Central memory CD4-positive, alpha-beta T cell (primary cell): ENCODE results near the gene COL11A2.
A peak's percentile ranks its signal among the peaks of the same experiment; 100 is the strongest.

Experiments
- DNase-seq: peaks from one replicate; pipeline ENCODE4 v3.0.0; 2022

The COL11A2 gene

DNA sequence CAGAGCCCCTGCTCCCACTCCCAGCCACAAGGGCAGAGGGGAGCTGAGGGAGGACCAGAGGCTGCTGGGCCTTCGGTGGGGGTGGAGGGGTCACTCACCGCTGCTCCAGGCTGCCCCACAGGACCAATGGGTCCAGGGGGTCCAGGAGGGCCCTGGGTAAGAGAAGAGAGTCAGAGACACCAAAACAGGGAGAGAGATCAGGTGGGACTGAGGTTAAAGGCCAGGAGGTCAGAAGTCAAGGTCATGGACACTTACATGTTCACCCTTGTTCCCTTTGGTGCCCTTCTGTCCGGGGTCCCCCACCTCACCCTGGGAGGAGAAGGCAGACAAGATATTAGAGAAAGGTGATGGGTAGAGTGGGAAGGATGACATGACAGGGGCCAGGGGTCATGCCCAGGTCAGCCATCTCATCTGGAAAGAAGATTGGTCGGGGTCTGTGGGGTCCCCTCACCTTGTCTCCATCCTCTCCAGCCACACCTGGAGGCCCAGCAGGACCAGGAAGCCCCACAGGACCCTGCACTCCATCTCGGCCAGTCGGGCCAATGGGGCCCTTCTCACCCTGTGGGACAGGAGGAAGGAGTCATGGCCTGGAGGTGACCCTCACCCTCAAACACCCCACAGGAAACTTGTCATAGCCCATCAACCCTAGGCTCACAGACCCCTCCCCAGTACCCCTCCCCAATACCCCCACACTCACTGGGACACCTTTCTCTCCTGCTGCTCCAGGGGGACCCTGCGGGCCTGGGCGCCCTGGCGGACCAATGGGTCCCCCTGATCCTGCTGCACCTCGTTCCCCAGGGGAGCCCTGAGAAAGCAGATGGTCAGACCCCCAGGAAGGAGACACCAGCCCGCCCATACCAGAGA lies 21.0 kb downstream of the COL11A2 start:
- DNase-seq = no peak

DNA sequence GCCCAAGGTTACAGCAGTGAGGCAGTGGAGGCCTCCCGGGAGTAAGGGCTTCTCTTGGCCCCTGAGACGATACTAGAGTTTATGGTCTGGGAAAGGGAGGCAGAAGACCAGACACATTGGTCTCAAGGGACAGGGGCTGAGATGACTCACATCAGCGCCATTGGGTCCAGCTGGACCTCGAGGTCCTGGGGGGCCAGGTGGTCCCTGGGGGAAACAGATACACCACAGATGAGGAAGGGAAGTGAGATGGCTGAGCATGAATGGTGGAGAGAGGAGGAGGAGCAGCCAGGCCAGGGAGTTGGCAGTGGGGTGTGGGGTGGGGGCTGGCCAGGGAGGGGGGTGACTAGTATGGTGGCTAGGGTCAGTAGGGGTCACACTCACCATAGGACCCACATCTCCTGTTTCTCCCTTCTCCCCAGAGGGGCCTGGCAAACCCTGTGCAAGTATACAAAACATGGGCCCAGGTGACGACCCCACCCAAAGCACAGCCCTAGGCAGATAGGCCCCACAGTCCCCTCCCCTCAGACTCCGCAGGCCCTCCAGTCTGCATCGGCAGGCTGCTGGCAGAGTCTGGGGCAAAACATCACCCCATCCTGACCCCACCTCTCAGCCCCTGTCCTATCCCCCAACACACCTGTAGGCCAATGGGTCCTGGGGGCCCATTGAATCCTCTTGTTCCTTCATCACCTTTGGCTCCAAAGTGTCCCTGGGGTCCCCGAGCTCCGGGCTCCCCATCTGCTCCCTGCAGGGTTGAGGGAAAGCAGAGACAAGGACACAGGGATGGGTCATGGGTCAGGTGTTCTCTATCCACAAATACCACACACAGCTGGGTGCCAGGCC lies 21.9 kb downstream of the COL11A2 start:
- DNase-seq = no peak

DNA sequence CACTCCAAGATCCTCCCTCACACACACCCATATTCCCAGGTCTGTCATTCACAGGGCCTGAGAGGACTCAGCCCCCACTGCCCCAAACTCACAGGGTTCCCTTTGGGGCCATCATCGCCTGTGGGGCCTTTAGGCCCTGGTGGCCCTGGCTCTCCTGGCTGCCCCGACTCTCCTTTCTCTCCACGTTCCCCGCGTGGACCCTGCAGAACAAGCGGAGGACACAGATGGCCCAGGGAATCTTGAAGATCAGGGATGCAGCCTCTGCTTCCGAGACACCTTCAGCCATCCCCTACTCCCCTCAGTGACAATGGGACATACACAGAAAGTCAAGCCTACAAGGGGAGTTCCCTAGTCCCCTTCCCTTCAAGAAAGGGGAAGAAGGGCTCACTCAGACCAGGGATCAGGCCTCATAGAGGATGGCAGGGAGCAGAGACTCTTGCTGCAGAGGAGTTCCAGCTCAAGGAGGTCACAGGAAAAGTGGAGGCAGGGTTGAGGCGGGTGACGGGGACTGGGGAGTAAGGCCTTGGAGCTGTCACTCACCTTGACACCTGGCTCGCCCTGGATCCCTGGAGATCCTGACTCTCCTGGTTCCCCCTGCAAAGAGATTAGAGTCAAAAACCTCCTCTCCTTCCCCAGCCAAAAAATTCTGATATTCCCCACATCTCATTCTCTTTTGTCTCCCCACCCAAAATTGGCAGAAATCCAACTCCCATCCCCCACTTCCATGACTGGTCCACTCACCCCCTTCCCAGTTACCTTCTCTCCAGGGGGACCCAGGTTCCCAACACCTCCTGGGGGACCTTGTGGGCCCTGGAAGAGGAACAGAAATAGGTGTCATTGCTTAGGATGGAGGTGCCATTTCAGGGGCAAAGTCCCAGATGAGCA lies 22.7 kb downstream of the COL11A2 start:
- DNase-seq = no peak

DNA sequence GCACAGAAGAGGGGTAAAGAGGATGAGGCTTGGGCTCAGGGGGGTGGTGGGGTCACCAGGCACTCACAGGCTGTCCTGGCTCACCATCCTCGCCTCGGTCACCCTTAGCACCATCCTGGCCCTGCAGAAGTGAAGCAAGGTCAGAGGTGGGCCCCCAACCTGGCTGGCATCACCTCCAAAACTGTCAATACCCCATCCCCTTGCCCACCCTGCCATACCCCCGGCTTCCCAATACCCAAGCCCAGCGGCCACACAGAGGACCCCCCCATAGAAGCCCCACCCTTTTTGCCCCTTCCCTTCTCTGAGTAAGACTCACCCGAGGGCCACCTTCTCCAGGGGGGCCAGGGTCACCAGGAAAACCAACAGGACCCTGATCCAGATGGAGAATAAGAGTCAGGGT lies 23.6 kb downstream of the COL11A2 start:
- DNase-seq = no peak

DNA sequence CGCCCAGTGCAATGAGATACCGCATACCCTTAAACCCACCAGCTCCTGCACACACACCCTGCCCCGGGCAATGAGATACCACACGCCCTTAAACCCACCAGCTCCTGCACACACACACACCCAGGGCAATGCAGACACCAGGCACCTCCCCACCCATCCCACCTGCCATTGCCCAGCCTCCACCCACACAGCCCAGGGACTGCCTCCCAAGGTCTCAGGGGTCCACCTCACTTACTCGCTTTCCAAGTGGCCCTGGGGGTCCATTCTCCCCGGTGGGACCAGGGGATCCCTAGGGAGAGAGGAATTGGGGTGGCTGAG lies 24.0 kb downstream of the COL11A2 start:
- no peak for DNase-seq

DNA sequence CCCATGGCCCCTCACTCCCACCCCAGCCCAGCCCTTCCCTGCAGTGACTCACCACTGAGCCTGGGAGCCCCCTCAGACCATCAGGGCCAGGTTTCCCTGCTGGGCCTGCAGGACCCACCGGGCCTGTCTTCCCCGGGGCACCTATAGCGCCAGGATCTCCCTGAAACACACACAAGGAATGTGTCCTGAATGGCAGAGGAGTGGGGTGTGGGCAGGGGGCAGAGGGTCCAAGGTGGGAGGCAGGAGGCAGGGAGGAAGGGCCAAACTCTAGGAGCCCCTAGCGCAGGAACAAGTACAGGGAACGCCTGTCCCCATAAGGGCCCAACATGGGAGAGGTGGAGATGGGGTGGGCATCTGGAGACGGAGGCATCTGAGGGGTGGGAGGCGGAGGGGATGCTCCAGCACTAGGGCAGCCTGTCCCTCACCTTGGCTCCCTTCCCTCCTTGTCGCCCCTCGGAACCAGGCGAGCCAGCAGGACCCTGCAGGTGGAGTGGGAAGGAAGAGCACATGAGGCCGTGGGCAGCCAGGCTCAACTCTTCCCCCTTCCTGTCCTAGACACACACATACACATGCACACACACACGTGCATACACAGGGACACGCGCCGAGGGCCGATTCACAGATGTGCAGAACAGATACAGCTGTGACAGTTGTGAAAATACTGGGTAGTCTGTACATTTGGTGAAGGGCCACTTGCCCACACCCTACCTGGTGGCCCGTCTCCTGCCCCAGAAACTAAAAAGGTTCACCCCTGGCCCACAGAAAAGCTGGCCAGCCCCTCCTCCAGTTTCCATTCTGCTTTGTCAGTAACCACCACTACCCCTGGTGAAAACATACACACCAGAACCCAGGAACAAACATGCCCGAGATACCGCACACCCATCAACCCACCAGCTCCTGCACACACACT lies 24.6 kb downstream of the COL11A2 start:
- DNase-seq = no peak

DNA sequence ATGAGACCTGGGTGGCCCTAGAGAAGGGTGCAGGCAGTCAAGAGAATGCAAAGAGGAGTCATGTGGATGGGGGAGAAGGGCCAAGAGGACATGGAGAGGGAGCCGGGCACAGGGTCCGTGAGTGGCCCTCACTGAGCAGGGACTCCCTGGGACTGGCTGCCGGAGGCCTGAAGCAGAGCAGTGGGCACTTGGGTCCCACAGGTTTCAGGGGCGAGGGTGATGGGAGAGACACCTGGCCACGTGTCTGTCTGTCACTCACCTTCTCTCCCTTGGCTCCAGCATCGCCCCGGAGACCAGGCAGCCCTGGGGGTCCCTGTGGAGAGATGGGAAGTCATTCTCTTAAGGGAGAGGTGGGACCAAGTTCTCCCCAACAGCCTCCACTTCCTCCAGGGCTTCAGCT lies 25.5 kb downstream of the COL11A2 start:
- no peak for DNase-seq

DNA sequence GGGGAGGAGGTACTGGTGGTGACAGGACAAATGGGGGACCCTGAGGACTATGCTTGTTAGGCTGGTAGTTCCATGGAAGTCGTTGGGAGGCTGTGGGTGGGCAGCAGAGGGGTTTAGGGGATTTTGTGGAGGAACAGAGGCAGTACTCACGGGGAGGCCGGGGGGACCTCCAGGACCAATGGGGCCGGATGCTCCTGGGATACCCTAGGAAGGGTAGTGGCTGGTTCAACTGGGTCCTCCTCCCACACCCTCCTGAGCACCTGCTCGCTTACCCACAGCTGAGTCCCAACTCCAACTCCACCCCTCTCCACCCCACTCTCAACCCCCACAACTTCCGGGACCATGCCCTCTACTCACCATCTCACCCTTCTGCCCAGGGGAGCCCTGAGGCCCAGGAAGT lies 25.9 kb downstream of the COL11A2 start:
- no peak for DNase-seq

DNA sequence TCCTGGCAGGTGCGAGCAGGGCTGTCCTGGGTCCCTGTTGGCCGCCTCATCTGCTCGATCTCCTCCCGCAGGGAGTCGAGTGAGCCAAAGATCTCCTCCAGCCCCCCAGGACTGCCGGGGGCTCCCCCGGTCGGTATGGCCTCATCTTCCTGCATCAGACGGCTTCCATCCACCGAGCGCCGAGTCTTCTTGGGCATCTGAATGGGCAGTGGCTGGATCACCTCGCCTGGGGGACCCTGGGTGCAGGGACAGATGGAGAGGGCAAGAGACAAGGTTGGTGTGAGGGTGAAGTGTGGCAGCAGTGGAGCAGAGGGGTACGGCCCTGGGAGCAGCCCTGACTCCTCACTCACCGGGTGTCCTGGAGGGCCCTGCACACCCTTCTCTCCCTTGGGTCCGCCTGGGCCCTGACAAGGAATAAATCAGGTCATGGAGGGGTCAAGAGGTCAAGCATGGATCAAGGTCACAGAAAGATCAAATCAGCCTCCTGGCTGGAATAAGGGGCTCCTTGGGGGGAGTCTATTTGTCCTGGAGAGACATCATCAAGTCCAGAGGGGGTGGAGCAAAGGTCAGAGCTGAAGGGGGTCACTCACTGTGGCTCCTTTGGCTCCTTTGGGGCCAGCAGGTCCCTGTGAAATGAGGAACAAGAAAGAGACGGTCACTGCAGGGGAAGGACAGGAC lies 26.5 kb downstream of the COL11A2 start:
- no peak for DNase-seq

DNA sequence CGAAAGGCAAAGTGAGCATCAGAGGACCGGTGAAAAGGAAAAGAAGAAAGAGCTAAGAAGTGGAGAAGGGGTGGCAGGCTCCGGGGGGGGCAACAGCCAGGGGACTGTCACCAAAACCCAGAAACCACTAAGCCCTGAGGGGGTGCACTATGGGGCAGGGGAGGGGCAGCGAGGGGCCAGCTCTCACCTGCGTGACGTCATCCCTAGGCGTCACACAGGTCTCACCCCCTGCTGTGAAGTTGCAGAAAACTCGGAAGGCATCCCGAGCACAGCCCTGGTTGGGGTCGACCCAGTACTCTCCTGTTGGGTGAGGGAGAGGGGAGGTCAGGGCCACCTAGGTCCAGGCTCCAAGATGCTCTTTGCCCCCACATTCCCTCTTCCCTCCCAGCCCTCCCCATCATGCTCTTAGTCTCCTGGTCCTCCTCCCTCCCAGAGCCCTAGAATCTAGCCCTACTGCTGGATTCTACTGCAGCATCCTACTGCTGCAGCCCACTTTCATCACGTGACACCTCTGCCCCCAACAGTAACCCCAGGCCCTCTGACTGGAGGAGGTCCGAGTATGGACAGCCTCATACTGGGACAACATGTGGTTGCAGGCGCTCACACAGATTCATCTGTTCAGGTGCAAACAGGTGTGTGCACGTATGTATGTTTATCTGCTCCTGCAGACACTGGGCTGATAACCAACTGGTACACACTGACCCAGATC lies 27.4 kb downstream of the COL11A2 start:
- DNase-seq = no peak

DNA sequence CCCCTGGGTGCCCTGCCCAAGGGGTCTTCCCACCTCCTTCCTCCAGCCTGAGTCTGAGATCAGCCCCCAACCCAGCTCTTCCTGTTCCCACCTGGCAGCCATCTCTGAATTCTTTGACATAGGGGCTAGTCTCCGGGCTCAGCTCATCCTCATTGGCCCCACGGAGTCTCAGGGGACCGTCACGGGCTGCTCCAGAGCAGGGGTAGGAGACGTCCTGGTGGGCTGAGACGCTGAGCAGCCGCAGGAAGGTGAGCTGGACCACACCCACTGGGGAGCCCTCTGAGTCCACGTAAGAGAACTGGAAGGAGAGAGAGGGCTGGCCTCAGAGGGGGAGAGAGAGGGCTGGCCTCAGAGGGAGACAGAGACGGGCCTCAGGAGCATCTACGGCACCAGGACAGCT lies 28.1 kb downstream of the COL11A2 start:
- no peak for DNase-seq

DNA sequence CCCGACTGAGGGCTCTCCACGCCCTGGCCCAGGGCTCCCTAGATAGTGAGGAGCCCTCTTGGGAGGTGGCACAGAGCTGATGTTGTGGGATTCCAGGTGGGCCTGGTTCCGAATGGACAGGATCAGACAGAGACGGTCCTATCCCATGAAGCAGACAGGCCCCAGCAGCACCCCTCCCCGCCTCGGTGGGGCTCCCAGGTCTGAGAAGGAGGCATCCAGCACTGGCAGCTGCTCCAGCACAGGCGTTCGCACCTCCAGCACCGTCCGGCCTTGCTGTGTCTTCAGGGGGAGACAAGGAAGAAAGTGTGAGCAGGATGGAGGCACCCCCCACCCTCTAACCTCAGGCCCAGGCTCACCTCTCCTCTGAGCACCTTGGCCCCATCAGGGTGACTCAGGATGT lies 28.7 kb downstream of the COL11A2 start:
- DNase-seq = no peak

DNA sequence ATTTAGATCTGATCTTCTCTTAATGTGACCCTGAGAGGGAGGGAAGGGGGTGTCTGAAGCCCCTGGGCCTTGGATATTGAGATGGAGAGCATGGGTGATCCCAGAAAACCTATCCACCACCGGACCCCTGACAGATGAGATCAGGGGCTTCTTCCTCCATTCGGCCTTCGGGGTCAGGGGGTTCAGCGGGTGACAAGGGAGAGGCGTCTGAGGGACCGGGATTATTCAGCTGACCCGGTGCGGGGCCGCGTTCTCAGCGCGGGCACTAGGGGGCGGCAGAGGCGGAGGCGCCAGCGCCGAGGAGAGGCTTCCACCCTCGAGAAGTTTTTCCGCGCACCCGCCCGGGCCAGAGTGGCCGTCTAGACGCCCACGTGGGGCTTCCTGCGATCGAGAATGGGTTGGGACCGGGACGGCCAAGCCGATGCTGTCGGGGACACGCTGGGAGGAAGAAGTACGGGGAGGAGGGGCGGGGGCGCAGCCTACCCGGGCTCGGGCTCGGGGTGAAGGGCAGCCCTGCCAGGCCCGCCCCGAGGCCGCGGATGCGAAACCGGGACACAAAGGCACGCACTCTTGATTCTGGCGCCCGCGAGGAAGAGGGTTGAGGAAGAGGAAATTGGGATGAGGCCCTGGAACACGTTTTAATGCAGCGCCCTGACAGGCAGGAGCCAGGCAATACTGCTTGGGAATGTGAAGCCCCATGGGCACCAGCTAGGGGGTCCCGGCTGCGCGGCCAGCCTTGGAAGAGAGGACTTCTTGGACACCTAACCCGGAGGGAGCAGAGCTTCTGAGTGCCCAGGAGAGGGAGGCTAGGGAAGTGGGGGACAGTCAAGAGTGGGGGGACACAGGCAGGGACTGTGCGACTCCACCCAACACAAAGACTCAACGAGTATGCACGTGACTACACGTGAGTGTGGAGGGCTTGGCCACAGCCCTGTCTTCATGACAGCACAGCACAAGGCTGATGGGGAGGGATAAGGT lies 30.6 kb downstream of the COL11A2 start:
- DNase-seq = peak; percentile 73

DNA sequence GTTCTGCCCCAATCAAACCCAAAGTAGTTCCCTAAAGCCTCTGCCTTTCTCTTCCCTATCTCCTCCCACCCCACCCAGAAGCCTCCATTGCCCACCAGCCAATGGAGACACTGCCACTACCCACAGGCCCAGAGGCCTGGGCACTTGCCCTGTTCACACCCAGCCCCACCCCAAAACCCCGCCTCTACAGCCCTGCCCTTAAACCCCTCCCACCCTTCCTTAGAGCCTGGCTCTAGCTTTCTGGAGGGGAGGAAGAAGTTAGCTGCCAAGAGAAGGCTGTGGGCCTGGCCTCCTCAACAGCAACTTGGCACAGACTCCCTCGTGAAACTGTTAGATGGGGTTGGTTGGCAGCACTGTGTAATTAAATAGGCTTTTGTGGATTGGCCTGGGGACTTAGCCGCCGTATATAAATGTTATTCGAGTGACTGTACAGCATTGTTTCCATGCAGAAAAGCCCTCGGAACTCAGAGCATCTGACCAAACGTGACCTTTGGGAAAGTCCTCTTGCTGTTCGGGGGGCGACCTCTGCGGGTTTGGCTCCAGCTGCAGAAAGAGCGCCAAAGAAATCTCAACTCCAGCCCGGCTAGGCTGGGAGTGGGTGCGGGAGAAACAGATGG lies 31.4 kb downstream of the COL11A2 start:
- DNase-seq = no peak

DNA sequence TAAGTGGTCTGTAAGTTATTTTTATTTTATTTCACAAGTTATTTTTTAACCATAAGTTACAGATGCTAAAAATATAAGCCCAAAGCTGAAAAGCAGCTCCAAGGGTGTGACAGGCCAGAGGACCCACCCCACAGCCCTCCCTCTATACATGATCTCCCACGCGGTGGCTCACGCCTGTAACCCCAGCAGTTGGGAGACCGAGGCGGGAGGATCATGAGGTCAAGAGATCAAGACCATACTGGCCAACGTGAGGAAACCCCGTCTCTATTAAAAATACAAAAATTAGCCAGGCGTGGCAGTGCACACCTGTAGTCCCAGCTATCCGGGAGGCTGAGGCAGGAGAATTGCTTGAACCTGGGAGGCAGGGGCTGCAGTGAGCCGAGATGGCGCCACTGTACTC lies 32.2 kb downstream of the COL11A2 start:
- DNase-seq = no peak

DNA sequence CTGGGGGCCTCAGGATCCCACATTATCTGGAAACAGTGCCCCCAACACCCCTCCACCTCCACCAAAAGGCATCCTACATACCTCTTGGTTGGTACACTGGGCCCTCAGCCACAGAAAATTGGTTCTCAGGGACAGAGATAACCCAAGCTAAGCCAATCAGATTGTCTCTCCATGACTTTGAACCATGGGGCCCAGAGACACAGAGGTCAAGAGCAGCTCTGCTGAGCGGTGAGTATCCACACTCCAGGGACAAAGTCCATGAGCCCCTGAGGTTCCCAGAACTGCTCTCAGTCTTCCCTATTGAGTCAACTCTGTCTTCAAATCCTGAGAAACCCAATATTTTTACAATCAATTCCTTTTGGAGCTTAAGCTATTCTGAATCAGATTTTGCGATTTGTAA lies 35.3 kb downstream of the COL11A2 start:
- DNase-seq = no peak

DNA sequence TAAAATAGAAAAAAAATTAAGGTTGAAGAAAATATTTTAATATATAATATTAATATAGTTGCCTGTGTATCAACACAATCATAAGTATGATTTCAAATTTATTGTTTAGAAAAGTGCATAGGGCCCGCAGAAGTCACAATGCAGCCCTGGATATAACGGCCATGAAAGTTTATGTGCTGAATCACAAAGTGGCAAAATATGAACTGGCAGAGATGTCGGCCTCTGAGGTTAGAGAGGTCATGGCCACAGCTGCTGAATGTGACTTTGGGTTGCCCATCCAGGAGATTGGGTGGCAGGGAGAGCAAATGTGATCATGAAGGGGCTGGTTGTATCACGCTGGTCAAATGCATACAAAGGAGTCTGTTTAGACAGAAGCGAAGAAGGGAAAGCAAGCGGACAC lies 35.7 kb downstream of the COL11A2 start:
- no peak for DNase-seq

DNA sequence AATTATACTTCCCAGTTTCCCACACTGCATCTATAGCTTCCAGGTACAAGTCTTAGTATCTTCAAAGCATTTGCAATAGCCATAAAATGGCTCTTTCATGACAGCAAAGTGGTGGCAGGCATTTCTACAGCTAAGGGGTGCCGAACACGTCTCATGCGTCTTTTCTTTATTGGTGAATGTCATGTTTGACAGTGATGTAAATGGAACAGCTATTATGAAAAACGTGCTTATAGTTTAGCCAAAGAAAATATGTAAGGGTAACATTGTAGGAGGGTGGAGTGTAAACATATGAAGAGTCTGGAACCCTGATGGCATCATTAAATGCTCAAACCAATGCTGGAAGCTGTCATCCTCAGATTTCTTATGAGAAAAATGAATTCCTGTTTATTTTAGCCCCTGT lies 37.9 kb downstream of the COL11A2 start:
- no peak for DNase-seq

DNA sequence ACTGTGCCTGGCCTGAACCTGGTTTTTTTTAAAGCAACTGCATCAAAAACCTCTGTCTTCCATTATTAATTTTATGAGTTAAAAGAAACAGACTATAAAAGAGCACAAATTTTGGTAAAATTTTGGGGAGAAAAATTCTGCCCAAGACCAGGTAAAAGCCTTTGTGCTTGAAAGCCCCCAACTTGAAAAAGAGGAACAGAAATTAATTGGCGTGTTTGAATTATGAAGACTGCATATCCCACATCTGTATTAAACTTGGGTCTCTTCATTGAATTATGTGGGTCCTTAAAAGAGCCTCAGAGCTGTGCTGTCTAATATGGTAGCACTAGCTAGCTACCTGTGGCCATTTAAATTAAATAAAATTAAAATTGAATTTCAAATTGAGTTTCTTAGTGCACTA lies 41.2 kb downstream of the COL11A2 start:
- DNase-seq = no peak
